ENCODE measurements around the gene AHNAK. TPM values are rescaled to one million over a fixed set of nuclear protein-coding genes. Genes with fewer than 3 reads are reported as not detected.

The AHNAK gene
- total and polyA plus RNA-seq, 2 experiments from 2014 or later, result 167 to 548 TPM

GRCh38 chr11:62482753-62483152, 63.9 kb downstream of the AHNAK start:
- Histone ChIP-seq H3K27me3 (replicated peaks; ENCODE audit: insufficient read depth) (no peaks in the 10 kb centered on the region), H3K9ac (no peak overlapping the region), H3K4me2 (ENCODE audit: unreplicated experiment) (no peak overlapping the region), H3K27ac (no peak overlapping the region), H3K9me3 (ENCODE audit: low read depth) (no peaks in the 10 kb centered on the region), H2AFZ (no peak overlapping the region), H3K4me3 (no peak overlapping the region), H3F3A (ENCODE audit: insufficient read depth) (peaks cover 12% of the 10 kb centered on the region; the same call in 1 of the 2 replicates), H3K4me1 (ENCODE audit: insufficient read depth) (peaks cover 16% of the 10 kb centered on the region), H4K20me1 (ENCODE audit: insufficient read depth) (no peaks in the 10 kb centered on the region), H3K9me2 (ENCODE audit: insufficient read depth) (no peaks in the 10 kb centered on the region), H3K36me3 (ENCODE audit: low read depth) (no peaks in the 10 kb centered on the region), H3K79me2 (ENCODE audit: insufficient read depth) (no peaks in the 10 kb centered on the region)
- DNase-seq, result no peak
- WGBS, 2 experiments (ENCODE audit: low coverage in 1 of 2, low lambda C conversion rate in 2 of 2, missing lambda C conversion rate in 2 of 2), result 88 to 91% methylated on average over 6 of the region's 6 CpGs
- TF ChIP-seq EZH2 (IDR thresholded peaks at IDR 0.05; ENCODE audit: insufficient read depth, poor library complexity, severe bottlenecking) (no peak), EZH2phosphoT487 (IDR thresholded peaks at IDR 0.05; ENCODE audit: insufficient read depth, low read depth) (no peak)
- in situ Hi-C loops (cut with MboI), result no loop called here

- peak; percentile 15 for DNase-seq
These were observed 66.9 kb downstream of the AHNAK start for GRCh38 chr11:62479631-62480201.

GRCh38 chr11:62477927-62478326, 68.7 kb downstream of the AHNAK start:
- no peak overlapping the region for H3K4me2 ChIP-seq (ENCODE audit: unreplicated experiment)
- no peaks in the 10 kb centered on the region for H3K9me2 ChIP-seq (ENCODE audit: insufficient read depth)
- H3K9ac ChIP-seq, result no peak overlapping the region
- 92 to 93% methylated on average over 5 of the region's 5 CpGs for WGBS, 2 experiments (ENCODE audit: low coverage in 1 of 2, low lambda C conversion rate in 2 of 2, missing lambda C conversion rate in 2 of 2)
- H3K36me3 ChIP-seq (ENCODE audit: low read depth), result no peaks in the 10 kb centered on the region
- DNase-seq, result no peak
- H3F3A ChIP-seq (ENCODE audit: insufficient read depth), result peaks cover 12% of the 10 kb centered on the region; the same call in 1 of the 2 replicates
- no peak for TF ChIP-seq EZH2phosphoT487 (IDR thresholded peaks at IDR 0.05; ENCODE audit: insufficient read depth, low read depth)
- TF ChIP-seq EZH2 (IDR thresholded peaks at IDR 0.05; ENCODE audit: insufficient read depth, poor library complexity, severe bottlenecking), result no peak
- peaks cover 16% of the 10 kb centered on the region for H3K4me1 ChIP-seq (ENCODE audit: insufficient read depth)
- no peaks in the 10 kb centered on the region for H4K20me1 ChIP-seq (ENCODE audit: insufficient read depth)
- no peaks in the 10 kb centered on the region for H3K27me3 ChIP-seq (replicated peaks; ENCODE audit: insufficient read depth)
- H3K4me3 ChIP-seq, result no peak overlapping the region
- in situ Hi-C loops (cut with MboI), result no loop called here
- H3K79me2 ChIP-seq (ENCODE audit: insufficient read depth), result no peaks in the 10 kb centered on the region
- no peaks in the 10 kb centered on the region for H3K9me3 ChIP-seq (ENCODE audit: low read depth)
- H2AFZ ChIP-seq, result no peak overlapping the region
- H3K27ac ChIP-seq, result no peak overlapping the region

More at GRCh38 chr11:62479631-62480201, 66.9 kb downstream of the AHNAK start:
- WGBS, 2 experiments (ENCODE audit: low coverage in 1 of 2, low lambda C conversion rate in 2 of 2, missing lambda C conversion rate in 2 of 2), result 82 to 85% methylated on average over 7 of the region's 7 CpGs
- Histone ChIP-seq H3K9me2 (ENCODE audit: insufficient read depth) (no peaks in the 10 kb centered on the region), H3K79me2 (ENCODE audit: insufficient read depth) (no peaks in the 10 kb centered on the region), H3K4me2 (ENCODE audit: unreplicated experiment) (peak overlapping the region; percentile 33), H2AFZ (peak overlapping the region; percentile 52), H3F3A (ENCODE audit: insufficient read depth) (peaks cover 12% of the 10 kb centered on the region; the same call in 1 of the 2 replicates), H3K27ac (peak overlapping the region; percentile 68), H3K27me3 (replicated peaks; ENCODE audit: insufficient read depth) (no peaks in the 10 kb centered on the region), H3K4me1 (ENCODE audit: insufficient read depth) (peaks cover 16% of the 10 kb centered on the region), H3K36me3 (ENCODE audit: low read depth) (no peaks in the 10 kb centered on the region), H3K9me3 (ENCODE audit: low read depth) (no peaks in the 10 kb centered on the region), H4K20me1 (ENCODE audit: insufficient read depth) (no peaks in the 10 kb centered on the region), H3K4me3 (no peak overlapping the region), H3K9ac (peak overlapping the region; percentile 47; the same call in 1 of the 2 replicates)
- no peak for TF ChIP-seq EZH2 (IDR thresholded peaks at IDR 0.05; ENCODE audit: insufficient read depth, poor library complexity, severe bottlenecking)
- TF ChIP-seq EZH2phosphoT487 (IDR thresholded peaks at IDR 0.05; ENCODE audit: insufficient read depth, low read depth), result no peak
- in situ Hi-C loops (cut with MboI), result no loop called here

GRCh38 chr11:62472063-62472884, 74.3 kb downstream of the AHNAK start:
- in situ Hi-C loops (cut with MboI), result no loop called here
- Histone ChIP-seq H3K36me3 (ENCODE audit: low read depth) (no peaks in the 10 kb centered on the region), H3K4me2 (ENCODE audit: unreplicated experiment) (peak overlapping the region; percentile 50), H3K4me1 (ENCODE audit: insufficient read depth) (peaks cover 10% of the 10 kb centered on the region), H2AFZ (no peak overlapping the region), H3K79me2 (ENCODE audit: insufficient read depth) (no peaks in the 10 kb centered on the region), H3K9ac (no peak overlapping the region), H3K9me2 (ENCODE audit: insufficient read depth) (no peaks in the 10 kb centered on the region), H3K27ac (no peak overlapping the region), H4K20me1 (ENCODE audit: insufficient read depth) (no peaks in the 10 kb centered on the region), H3K4me3 (no peak overlapping the region), H3K9me3 (ENCODE audit: low read depth) (no peaks in the 10 kb centered on the region), H3K27me3 (replicated peaks; ENCODE audit: insufficient read depth) (no peaks in the 10 kb centered on the region), H3F3A (ENCODE audit: insufficient read depth) (no peaks in the 10 kb centered on the region)
- 55 to 61% methylated on average over 9 of the region's 9 CpGs for WGBS, 2 experiments (ENCODE audit: low coverage in 1 of 2, low lambda C conversion rate in 2 of 2, missing lambda C conversion rate in 2 of 2)
- peak; percentile 63 for DNase-seq
- TF ChIP-seq EZH2 (IDR thresholded peaks at IDR 0.05; ENCODE audit: insufficient read depth, poor library complexity, severe bottlenecking) (no peak), EZH2phosphoT487 (IDR thresholded peaks at IDR 0.05; ENCODE audit: insufficient read depth, low read depth) (no peak)
